GM19023 (cell line): ENCODE data around the gene RNF114.
"Not testable (repeated sequence)": the region's sequence is repeated elsewhere in the genome, so short reads cannot be mapped to it uniquely, and the experiment has no call there.

Experiments used
- ATAC-seq: cut with Tn5 transposase; IDR thresholded peaks from one replicate; pipeline ENCODE4 v1.9.1; 2021; ENCODE audit warnings: mild to moderate bottlenecking, moderate library complexity; ENCODE audit not compliant: unreplicated experiment

RNF114 gene, protein sequence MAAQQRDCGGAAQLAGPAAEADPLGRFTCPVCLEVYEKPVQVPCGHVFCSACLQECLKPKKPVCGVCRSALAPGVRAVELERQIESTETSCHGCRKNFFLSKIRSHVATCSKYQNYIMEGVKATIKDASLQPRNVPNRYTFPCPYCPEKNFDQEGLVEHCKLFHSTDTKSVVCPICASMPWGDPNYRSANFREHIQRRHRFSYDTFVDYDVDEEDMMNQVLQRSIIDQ

DNA sequence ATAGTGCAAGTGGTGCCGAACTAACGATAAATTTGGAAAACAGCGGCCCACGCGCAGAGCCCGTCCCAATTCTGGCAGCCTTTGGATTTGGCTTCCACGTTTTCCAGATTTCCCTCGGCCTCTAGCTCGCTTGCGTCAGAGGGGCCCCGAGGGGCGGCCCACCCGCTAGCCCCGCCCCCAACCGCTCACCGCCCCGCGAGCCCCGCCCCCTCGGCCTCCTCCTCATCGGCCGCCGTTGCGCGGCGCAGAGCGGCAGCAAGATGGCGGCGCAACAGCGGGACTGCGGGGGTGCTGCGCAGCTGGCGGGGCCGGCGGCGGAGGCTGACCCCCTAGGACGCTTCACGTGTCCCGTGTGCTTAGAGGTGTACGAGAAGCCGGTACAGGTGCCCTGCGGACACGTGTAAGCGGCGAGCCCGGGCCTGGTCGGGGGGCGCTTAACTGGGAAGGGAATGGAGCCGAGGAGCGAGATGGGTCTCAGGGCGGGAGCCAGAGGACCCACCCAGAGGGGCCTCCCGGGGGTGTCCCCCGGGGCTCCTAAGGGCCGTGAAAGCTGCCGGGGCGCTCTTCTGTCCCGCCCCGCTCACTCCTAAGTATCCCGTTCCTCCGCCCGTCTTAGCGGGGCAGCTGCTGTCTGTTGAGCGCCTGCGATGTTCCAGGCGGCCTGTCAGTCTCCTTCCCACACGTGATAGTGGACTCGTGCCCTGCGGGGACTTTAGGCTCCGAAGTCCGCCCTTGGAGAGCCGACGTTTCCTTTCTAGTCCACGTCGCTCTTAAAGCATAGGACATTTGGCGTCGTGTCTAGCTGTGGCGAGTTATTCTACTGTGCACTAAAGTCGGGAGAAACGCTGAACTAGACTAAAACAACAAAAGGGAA is at the start of gene RNF114:
RNF114 (plus strand) TSS at position 245 of the 874 bp plus-strand sequence; CDS start at position 261, 16 bp downstream.
- ATAC-seq = peak; percentile 68

DNA sequence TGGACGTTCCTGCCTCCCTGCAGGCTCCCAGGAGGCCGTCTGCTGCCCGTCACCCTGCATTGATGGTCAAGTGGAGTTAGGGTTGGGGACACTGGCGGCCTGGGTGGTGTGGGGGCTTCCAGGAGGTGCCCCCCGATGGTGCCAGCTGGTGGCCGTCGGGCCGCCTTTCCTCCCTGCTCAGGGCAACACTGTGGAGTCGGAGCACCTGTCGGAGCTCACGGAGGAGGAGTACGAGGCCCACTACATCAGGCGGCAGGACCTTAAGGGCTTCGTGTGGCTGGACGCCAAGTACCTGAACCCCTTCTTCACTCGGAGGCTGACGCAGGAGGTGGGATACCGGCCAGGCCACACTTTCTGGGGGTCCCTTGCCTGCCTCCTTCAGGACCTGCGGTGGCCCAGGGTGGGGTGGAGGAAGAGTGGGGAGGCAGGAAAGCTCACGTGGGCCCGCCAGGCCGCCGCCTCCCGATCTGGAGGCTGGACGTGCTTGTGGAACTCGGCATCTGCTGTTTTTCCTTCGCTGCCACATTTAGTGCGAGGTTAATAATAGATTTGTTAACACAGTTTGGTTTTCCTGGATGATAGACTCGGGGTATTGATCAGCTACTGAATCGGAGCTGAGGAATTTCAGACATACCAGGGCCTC is 49.5 kb upstream of the RNF114 start:
- no peak for ATAC-seq

DNA sequence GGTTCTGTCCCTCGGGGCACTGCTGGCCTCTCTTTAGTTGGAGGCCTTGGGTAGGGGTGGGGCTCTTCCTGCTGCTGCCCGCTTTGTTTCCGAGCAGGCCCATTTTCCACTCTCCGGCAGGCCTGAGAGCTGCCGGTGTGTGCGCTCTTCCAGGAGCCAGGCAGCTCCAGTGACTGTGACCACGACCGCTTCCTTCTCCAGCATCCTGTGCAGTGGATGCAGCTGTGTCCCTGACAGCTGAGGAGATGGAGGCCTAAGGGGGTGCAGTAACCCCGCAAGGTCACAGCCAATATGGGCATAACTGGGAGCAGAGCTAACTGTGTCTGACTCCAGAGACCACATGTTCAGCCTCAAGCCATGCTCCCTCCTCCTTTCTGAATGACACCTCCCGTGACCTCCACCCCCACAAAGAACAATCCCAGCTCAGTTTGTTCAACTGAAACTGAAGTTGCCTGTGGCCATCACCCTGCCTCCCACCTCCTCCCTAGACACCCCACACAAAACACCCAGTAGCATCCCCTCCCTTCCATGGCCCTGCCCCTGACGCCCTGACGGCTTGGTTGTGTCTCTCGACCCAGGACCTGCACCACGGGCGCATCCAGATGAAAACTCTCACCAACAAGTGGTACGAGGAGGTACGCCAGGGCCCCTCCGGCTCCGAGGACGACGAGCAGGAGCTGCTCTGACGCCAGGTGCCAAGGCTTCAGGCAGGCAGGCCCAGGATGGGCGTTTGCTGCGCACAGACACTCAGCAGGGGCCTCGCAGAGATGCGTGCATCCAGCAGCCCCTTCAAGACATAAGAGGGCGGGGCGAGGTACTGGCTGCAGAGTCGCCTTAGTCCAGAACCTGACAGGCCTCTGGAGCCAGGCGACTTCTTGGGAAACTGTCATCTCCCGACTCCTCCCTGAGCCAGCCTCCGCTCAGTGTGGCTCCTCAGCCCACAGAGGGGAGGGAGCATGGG is 48.7 kb upstream of the RNF114 start:
- no peak for ATAC-seq

DNA sequence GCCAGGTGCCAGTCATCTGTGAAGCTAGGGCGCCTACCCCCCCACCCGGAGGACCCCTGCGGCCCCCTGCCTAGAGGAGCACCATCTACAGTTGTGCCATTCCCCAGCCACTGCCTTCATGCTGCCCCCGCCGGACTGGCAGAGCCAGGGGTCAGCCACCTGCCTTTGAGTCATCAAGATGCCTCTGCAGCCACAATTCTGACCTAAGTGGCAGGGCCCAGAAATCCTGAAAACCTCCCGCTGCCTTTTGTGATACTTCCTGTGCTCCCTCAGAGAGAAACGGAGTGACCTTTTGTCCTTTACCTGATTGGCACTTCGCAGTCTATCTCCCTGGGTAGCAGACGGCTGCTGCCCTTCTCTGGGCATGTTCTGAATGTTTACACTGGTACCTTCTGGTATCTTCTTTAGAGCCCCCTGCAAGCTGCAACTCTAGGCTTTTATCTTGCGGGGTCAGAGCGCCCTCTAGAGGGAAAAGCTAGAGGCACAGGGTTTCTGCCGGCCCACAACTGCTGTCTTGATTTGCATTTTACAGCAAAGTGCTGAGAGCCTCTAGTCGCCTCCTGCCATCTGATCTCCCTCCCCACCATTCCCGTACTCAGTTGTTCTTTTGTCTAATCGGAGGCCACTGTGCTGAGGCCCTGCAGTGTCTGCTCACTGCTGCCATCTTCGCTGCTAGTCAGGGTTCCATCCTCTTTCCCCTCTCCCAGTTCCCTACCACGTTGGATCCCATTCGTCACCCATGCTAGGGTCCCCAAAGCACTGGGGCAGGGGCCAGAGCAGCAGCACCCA is 47.8 kb upstream of the RNF114 start:
- no peak for ATAC-seq

DNA sequence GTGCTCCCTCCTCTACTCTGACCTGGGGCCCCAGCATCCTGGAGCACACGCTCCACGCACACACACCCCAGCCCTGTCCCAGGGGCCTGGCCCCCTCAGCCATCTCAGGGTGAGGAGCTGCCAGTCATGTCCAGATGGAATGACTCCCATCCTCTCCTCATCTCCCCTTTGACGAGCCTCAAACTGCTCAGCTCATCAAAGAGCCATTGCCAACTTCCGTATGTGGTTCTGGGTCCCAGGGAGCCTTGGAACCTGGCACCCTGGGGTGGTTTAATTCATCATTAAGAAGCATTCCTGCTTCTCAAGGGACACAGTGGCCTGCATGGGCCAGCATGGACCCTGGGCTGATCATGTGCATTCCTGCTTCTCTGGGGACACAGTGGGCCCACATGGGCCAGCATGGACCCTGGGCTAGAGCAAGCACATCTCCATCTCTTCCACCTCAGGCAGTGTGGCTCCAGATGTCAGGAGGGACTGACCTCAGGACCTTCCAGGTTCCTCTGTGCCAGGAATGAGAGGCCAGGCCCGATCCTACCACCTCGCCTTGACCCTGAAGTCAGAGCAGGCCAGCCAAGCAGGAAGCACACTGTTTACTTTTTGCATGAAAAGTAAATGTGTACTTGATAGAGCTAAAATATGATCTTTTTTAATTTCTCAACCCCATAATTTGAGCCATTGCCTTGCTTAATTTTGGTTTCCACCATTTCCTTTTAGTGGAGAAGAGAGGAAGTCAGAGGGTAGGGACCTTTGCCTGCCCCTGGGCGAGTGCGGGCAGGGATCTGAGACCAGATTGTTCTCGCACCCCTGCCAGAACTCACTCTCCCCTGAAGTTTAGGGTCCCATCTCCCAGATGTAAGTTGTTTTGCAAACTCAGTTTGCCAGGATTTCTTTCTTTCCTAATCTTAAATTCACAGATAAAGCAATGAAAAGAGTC is 46.9 kb upstream of the RNF114 start:
- no peak for ATAC-seq

DNA sequence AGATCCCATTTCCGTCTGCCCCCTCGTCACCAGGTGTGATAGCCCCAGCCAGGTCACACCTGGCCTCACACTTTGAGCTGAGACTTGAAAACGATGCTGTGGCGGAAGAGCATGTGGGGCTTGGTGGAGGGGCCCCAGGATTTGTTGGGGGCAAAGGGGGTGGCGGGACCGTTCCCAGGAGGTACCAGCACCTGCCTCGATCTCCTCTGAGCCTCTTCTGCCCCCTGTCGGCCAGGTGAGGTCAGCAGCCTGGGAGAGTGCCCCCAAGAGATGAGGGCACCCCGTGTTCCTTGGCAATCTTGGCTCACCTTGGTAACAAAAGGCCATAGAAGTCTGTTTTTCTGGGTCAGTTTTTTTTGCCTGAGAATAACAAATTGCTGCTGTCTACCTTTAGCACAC is 46.3 kb upstream of the RNF114 start:
- no peak for ATAC-seq

DNA sequence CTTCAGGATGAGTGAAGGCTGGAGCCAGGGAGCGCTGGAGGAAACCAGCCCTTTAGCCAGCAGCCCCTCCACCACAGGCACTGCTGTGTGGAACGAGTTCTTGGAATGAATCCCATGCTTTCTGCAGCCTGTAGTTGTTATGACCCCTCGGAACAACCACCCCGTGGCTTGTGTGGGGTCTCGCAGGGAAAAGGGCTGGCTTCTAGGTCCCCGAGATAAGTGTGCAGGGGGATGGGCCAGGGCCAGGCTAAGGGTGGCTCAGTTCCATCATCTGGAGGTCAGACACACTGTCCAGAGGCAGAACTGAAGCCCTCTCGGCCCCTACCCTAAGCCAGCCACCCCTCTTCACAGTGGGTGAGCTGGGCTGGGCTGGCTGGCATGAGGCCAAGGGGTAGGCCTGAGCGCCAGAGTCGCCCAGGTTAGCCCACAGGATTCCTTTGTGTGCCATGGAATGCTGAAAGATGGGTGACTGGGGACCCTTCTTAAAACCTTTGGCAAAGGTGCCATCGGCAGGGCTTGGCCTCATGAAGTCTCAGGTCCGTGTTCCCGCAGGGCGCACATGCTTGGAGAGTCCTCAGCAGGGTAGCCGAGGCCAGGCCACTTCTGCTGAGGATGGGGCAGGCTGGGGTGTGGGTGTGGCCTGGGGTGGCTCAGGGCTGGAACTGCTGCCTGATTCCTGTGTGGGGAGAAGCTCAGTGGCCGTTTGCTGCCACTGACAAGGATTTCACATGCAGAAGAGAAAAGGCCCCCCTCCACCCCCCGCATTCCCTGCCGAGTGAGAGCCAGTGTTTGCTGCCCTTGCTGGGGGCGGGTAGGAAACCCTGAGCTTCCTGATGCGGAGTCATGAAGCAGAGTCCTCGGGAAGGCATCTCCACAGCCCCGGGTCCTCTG is 45.5 kb upstream of the RNF114 start:
- no peak for ATAC-seq

DNA sequence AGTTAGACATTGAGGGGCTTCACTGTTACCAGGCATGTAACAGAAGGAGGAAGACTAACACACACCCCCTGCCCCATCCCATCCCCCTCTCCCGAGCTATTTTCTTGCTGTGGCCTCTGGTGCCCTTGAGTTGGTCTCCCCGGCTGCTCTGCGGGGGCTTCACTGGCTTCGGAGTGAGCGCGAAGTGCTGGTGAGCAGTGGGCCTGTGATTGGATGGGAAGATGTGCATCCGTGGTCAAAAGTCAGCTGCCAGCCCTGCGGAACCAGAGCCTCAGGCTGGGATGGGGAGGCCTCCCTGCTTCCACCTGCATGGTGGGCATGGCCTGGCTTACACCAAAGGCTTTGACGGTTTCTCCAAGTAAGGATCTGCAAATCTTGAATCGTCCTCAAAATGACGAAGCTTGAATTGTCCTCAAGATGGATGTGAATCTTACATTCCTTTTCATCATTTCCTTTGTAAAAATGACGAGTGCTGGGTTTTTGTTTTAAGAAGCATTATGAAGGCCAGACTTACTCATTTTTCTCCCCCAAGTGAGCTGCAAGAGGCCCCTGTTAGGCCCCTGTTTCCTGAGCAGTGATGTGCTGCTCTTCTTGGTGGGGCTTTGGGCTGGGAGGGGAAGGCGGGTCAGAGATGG is 44.6 kb upstream of the RNF114 start:
- no peak for ATAC-seq

DNA sequence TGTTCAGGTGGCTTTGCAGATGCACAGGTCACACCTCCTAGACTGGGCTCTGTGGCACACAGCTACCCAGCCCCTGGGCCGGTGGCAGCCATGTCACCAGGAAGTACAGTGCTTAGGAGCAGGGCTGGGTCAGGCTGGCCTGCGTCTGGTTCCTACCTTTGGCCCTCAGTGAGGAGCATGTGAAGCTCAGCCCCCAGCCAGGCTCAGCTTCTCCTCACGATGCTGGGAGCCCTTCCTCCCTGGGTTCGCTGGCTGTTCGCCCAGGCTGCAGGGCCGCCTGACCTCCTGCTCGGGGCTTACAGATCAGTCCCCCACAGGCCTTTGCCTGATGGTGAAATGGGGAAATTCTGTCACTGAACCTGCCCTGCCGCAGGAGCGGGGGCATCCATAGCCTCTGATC is 43.9 kb upstream of the RNF114 start:
- ATAC-seq = no peak

DNA sequence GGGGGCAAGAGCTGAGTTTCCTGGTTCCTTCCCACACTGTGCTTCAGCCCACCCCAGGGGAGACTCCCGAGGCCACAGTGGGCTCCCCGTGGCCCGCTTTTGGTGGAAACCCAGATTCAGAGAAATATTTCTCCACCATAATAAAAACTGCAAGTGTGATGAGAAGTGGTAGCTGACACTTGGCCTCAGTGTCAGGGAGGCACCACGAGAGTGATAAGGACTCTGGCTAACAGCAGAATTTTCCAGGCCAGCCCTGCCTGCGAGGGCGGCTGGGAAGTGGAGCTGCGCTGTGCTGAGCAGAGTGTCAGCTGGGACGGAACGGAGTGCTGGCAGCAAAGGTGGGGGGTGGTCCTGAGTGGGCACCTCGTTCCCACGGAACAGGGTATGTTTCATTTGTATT is 43.4 kb upstream of the RNF114 start:
- no peak for ATAC-seq

DNA sequence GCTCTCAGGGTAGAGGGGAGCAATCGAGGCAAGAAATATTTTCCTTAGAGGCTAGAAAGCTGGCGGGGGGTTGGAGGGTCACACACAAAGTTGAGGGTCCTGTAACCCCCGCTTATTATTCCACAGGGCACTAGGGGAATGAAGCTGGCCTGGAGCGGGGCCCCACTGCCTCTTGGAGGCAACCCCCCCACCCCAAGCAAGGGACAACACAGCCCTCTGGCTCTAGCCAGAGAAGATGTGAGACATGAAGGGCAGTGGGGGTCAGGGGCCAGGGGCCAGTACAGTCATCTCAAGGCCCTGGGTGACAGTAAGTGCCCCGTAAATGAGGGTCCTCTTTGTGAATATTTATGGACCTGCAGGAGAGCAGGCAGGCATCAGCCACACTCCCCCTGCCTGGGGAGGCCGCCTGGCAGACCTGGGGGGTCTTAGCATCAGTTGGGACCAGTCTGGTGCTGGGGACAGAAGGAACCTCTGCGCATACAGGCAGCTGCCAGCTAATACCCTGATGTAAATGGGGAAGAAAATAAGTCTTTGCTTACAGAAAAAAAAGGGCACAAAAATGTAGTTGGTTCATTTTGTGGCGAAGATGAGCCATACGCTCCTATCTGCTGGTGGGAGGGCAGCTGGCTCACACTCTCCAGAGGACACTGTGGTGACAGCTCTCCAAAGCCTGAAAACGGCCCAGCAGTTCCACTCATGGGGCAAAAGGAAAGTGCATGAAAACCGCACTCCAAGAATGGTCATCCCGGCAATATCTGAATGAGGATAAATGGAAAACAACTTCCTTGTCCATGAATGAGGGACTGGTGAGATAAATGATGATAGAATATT is 42.7 kb upstream of the RNF114 start:
- no peak for ATAC-seq

DNA sequence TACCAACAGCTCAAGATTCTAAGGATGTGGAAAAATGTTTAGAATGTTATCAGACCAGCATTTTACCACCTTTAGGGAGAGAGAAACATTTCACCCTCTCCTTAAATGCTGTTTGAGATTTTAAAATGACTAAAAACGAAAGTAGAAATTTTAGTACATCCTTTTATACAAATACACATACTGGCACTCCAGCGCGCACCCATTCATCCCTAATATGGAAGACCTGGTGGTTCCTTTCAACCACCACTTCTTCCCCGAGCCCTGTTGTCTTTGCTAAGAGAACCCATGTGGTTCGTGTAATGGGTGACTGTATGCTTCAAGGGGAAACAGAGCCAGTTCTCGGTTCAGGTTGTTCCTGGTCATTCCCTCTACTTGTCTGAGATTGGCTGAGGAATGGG is 42.1 kb upstream of the RNF114 start:
- no peak for ATAC-seq

DNA sequence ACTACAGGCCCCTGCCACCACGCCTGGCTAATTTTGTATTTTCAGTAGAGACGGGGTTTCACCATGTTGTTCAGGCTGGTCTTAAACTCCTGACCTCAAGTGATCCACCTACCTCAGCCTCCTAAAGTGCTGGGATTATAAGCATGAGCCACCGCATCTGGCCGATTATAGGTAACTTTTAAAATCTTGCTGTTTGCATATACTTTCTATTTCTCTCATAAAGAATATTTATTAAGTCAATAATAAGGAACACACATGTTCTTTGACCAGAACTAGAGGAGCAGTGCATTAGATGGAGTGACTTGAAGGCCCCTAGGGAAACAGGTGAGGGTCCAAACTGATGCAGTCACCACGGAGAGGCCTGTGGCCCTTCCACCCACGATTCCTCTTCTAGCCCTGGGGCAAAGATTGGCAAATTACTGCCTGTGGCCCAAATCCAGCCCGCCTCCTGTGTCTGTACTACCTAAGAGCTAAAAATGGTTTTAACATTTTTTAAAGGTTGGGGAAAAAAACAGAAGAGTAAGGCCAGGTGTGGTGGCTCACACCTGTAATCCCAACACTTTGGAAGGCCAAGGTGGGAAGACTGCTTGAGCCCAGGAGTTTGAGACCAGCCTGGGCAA is 40.6 kb upstream of the RNF114 start:
- ATAC-seq = not testable (repeated sequence)

DNA sequence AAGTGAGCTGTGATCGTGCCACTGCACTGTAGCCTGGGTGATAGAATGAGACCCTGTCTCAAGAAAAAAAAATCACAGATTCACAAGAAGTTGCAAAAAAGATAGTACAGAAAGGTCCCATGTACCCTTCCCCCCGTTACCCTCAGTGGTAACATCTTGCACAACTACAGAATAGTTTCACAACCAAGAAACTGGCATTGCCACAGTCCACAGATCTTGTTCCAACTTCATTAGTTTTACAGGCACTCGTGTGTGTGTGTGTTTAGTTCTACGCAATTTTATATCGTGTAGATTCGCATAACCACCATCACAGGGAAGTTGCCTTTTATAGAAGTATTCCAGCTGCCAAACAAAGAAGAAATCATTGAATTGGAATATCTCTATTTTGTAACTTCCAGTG is 40.0 kb upstream of the RNF114 start:
- no peak for ATAC-seq

DNA sequence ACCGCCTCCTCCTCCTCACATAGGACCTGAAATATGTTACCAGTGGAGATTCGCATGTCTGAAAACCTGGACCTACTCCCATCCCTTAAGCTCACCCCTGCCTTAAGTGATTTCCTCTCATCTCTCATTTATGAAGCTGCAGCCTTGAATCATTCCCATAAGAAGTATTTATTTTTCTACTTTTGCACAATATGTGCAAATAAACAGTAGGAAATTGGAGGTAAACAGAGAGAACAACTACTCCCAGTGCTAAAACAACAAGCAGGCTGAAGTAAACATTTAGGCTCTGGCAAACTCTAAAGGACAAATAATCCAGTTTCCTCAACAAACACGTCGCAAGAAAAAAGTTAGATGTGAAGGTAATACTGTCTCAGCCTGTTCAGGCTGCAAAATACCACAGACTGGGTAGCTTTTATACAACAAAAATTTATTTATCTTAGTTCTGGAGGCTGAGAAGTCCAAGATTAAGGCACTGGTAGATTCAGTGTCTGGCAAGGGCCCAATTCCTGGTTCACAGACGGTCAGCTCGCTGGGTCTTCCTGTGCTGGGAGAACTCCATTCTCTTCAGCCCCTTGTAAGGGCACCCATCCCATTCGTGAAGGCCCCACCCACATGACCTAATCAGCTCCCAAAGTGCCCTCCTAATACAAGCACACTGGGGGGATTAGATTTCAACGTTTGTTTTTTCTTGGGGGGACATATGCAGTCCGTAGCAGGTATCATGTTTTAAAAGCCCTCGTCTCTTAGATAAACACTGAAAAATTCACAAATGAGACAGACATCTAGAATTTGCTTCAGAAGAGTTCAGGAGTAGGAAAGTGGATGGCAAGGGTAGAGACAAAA is 36.4 kb upstream of the RNF114 start:
- no peak for ATAC-seq
